ENCODE results near the gene DIAPH2. TPM values are rescaled to one million over a fixed set of nuclear protein-coding genes. Genes with fewer than 3 reads are reported as not detected.

The DIAPH2 gene
- total RNA-seq, 4 donors from 2014 or later: 12.1 to 41.6 (median 29.1) TPM

DNA sequence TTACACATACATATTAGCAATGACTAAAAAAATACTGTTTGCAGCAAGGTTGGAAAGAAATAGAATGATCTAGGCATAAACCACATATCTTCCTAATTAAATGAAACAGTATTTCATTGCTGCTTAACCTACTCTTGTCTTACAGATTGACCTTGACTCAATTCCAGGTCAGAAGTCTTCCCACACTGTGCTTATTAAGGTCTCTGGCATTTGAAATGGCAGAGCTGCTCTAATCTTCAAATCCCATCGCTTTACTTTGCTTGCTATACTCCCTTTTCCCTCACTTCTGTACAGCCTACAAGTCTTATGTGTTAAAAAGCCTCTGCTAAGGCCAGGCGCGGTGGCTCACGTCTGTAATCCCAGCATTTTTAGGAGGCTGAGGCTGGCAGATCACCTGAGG, 623.5 kb downstream of the DIAPH2 start:
- in situ Hi-C loops (cut with MboI; ENCODE audit: low sequenced_read_pairs in 4 of 4) (no loop called here), intact Hi-C loops (cut with DNase I; ENCODE audit: low total_unique reads) (no loop called here)
- no peak for ATAC-seq
- no peaks in the 10 kb centered on the region for H3K4me1 ChIP-seq
- H3K36me3 ChIP-seq: no peaks in the 10 kb centered on the region
- no peak for DNase-seq
- H3K4me3 ChIP-seq: no peak overlapping the region
- no peak overlapping the region for H3K27ac ChIP-seq
- peaks cover 0 to 2% (median 0%) of the 10 kb centered on the region in 3 donors for H3K27me3 ChIP-seq
- no peaks in the 10 kb centered on the region for H3K9me3 ChIP-seq
- TF ChIP-seq, protein P1, sequence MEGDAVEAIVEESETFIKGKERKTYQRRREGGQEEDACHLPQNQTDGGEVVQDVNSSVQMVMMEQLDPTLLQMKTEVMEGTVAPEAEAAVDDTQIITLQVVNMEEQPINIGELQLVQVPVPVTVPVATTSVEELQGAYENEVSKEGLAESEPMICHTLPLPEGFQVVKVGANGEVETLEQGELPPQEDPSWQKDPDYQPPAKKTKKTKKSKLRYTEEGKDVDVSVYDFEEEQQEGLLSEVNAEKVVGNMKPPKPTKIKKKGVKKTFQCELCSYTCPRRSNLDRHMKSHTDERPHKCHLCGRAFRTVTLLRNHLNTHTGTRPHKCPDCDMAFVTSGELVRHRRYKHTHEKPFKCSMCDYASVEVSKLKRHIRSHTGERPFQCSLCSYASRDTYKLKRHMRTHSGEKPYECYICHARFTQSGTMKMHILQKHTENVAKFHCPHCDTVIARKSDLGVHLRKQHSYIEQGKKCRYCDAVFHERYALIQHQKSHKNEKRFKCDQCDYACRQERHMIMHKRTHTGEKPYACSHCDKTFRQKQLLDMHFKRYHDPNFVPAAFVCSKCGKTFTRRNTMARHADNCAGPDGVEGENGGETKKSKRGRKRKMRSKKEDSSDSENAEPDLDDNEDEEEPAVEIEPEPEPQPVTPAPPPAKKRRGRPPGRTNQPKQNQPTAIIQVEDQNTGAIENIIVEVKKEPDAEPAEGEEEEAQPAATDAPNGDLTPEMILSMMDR (IDR thresholded peaks at IDR 0.05 in 4 of 5, conservative IDR thresholded peaks at IDR 0.05 in 1 of 5): no peak
- no peak for TF ChIP-seq POLR2A (IDR thresholded peaks at IDR 0.05)

DNA sequence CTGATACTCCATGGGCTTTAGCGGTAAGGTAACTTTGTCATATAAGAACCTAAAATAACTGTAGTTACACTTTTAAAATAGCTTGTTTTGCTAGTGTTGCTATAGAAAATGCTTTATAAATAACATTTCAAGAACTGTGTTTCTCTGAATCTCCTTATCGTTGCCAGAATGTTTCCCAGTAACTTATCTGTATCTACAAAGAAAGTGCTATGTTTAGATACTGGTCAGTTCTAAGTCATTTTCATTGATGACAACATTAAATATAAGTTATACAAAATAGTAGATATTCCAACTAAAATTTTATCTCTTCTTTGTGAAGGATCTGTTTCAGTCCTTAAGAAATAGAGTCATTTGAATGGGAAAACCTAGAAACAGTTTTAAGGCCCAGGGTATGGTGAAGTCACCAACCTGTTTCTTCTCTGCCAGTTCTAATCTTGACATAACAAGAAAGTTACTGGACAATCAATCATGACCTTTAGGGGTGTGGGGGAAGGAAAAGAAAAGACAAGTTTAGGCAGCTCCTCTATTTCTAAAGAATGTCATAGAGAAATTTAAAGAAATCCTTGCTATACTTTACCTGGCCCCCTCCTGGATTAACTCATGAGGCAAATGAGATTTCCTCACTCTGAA, 625.0 kb downstream of the DIAPH2 start:
- no peak overlapping the region for H3K4me3 ChIP-seq
- no peaks in the 10 kb centered on the region for H3K27me3 ChIP-seq
- DNase-seq (no peak), ATAC-seq (no peak)
- in situ Hi-C loops (cut with MboI; ENCODE audit: low sequenced_read_pairs in 4 of 4) (no loop called here), intact Hi-C loops (cut with DNase I; ENCODE audit: low total_unique reads) (no loop called here)
- no peak overlapping the region for H3K27ac ChIP-seq
- H3K36me3 ChIP-seq: no peaks in the 10 kb centered on the region
- H3K9me3 ChIP-seq: no peaks in the 10 kb centered on the region
- H3K4me1 ChIP-seq: no peaks in the 10 kb centered on the region
- TF ChIP-seq POLR2A (IDR thresholded peaks at IDR 0.05): no peak
- TF ChIP-seq, protein P1 (IDR thresholded peaks at IDR 0.05 in 4 of 5, conservative IDR thresholded peaks at IDR 0.05 in 1 of 5): no peak

DNA sequence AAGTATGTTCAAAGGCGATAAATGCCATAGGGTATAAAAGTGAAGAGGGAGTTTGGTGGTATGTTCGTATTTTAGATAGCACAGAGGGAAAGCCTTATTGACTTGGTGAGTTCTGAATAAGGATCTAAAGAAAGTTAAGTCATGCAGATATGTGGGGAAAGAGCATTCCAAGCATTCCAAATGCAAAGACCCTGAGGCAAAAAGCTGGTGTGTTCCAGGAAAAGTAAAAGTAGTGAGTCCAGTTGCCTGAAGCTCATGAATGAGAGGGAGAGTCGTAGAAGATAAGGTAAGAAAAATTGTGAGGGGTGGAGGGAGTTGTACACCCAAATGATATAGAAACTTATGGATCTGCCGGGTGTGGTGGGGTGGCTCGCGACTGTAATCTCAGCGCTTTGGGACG, 625.7 kb downstream of the DIAPH2 start:
- H3K9me3 ChIP-seq: no peaks in the 10 kb centered on the region

GRCh38 chrX:97311066-97311778, 626.6 kb downstream of the DIAPH2 start:
- Histone ChIP-seq H3K4me3 (no peak overlapping the region), H3K9me3 (no peaks in the 10 kb centered on the region), H3K36me3 (no peaks in the 10 kb centered on the region), H3K27me3 (no peaks in the 10 kb centered on the region), H3K27ac (no peak overlapping the region), H3K4me1 (no peaks in the 10 kb centered on the region)
- intact Hi-C loops (cut with DNase I; ENCODE audit: low total_unique reads): no loop called here
- DNase-seq (no peak), ATAC-seq (no peak)
- in situ Hi-C loops (cut with MboI; ENCODE audit: low sequenced_read_pairs in 4 of 4): no loop called here
- no peak for TF ChIP-seq POLR2A (IDR thresholded peaks at IDR 0.05)
- TF ChIP-seq, protein P1 (IDR thresholded peaks at IDR 0.05 in 4 of 5, conservative IDR thresholded peaks at IDR 0.05 in 1 of 5): no peak

More for the DNA sequence above, 625.7 kb downstream of the DIAPH2 start:
- in situ Hi-C loops (cut with MboI; ENCODE audit: low sequenced_read_pairs in 4 of 4) (no loop called here), intact Hi-C loops (cut with DNase I; ENCODE audit: low total_unique reads) (no loop called here)
- TF ChIP-seq, protein P1 (IDR thresholded peaks at IDR 0.05 in 4 of 5, conservative IDR thresholded peaks at IDR 0.05 in 1 of 5): no peak
- no peak for TF ChIP-seq POLR2A (IDR thresholded peaks at IDR 0.05)
- H3K36me3 ChIP-seq: no peaks in the 10 kb centered on the region
- no peak for DNase-seq
- no peak overlapping the region for H3K27ac ChIP-seq
- H3K4me1 ChIP-seq: no peaks in the 10 kb centered on the region
- no peaks in the 10 kb centered on the region for H3K27me3 ChIP-seq
- no peak for ATAC-seq
- no peak overlapping the region for H3K4me3 ChIP-seq
